Right atrium auricular region (tissue), 2 donors: Measurements from ENCODE around the gene LNX2. TPM values are rescaled to one million over a fixed set of nuclear protein-coding genes. Genes with fewer than 3 reads are reported as not detected.

ENCODE experiments used
- DNase-seq: peaks from one replicate; pipeline ENCODE4 v3.0.0-alpha.2; 2019; ENCODE audit warnings: low spot score
- H3K27ac ChIP-seq, 2 donors: fragments of 200-600 bp; sonication (generic); 1 replicate in 1 of 2; 2 replicates in 1 of 2; pipeline ENCODE4 v1.5.1; 2016 to 2019
- H3K27me3 ChIP-seq, 2 donors: fragments of 200-600 bp; sonication (generic); one replicate each; pipeline versions ENCODE4 v1.5.1 to v1.6.0; 2017 to 2019
- H3K36me3 ChIP-seq: fragments of 200-600 bp; sonication (generic); one replicate; pipeline ENCODE4 v1.5.1; 2016
- H3K4me1 ChIP-seq, 2 donors: fragments of 200-600 bp; sonication (generic); one replicate each; pipeline versions ENCODE4 v1.5.1 to v1.6.0; 2017 to 2019
- H3K4me3 ChIP-seq, 2 donors: fragments of 200-600 bp; sonication (generic); 1 replicate in 1 of 2; 2 replicates in 1 of 2; pipeline ENCODE4 v1.5.1; 2017 to 2019; ENCODE audit warnings: mild to moderate bottlenecking in 1 of 2, moderate library complexity in 1 of 2
- H3K9me3 ChIP-seq, 2 donors: fragments of 200-600 bp; sonication (generic); one replicate each; pipeline ENCODE4 v1.5.1; 2019
- total RNA-seq, 2 donors: library from RNA; depleted of rRNA; stranded (reverse); fragments of >200 nt; gene quantifications; one replicate each; pipeline ENCODE4 v1.1.0, GENCODE V29; 2016
- TF ChIP-seq, protein P1 (sequence below), 2 donors: fragments of 200-600 bp; sonication (generic); IDR thresholded peaks; one replicate each; pipeline ENCODE4 v1.5.1; 2019; ENCODE audit warnings: antibody characterized with exemption in 2 of 2

Gene LNX2
- total RNA-seq, 2 donors from 2014 or later = 13.0 to 15.2 TPM

- no peaks in the 10 kb centered on the region for H3K4me1 ChIP-seq
- H3K27ac ChIP-seq = no peak overlapping the region
- TF ChIP-seq, protein P1, sequence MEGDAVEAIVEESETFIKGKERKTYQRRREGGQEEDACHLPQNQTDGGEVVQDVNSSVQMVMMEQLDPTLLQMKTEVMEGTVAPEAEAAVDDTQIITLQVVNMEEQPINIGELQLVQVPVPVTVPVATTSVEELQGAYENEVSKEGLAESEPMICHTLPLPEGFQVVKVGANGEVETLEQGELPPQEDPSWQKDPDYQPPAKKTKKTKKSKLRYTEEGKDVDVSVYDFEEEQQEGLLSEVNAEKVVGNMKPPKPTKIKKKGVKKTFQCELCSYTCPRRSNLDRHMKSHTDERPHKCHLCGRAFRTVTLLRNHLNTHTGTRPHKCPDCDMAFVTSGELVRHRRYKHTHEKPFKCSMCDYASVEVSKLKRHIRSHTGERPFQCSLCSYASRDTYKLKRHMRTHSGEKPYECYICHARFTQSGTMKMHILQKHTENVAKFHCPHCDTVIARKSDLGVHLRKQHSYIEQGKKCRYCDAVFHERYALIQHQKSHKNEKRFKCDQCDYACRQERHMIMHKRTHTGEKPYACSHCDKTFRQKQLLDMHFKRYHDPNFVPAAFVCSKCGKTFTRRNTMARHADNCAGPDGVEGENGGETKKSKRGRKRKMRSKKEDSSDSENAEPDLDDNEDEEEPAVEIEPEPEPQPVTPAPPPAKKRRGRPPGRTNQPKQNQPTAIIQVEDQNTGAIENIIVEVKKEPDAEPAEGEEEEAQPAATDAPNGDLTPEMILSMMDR (IDR thresholded peaks at IDR 0.05) = no peak
- DNase-seq = no peak
- H3K27me3 ChIP-seq = no peaks in the 10 kb centered on the region
- no peaks in the 10 kb centered on the region for H3K9me3 ChIP-seq
- peaks cover 28% of the 10 kb centered on the region for H3K36me3 ChIP-seq
- H3K4me3 ChIP-seq = no peak overlapping the region
Measured at GRCh38 chr13:27559719-27560118, 60.6 kb downstream of the LNX2 start.

DNA sequence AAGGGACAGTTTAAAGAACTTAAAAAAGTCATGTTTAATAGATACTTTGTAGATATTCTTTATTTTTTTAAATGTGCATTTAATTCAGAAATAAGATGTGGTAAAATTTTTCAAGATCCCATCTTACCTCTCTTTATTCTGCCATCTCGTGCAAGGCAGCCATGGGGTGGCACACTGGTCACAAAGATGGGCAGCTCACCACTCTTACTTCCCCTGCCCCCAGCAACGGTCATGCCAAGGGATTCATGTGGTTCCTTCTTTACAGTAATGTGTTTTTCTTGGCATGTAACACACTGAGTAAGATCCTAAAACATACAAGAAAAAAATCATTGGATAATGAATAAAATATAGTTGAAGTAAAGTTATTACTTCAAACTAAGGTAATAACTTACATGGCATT, 64.2 kb downstream of the LNX2 start:
- TF ChIP-seq, protein P1 (IDR thresholded peaks at IDR 0.05) = peak in 1 of 2 donors; percentile 28
- Histone ChIP-seq H3K27ac (no peak overlapping the region), H3K36me3 (peaks cover 38% of the 10 kb centered on the region), H3K9me3 (no peaks in the 10 kb centered on the region), H3K4me1 (peaks cover 0 to 7% of the 10 kb centered on the region in 2 donors), H3K4me3 (no peak overlapping the region), H3K27me3 (no peaks in the 10 kb centered on the region)
- no peak for DNase-seq

- TF ChIP-seq, protein P1 (IDR thresholded peaks at IDR 0.05) = no peak
- Histone ChIP-seq H3K36me3 (peaks cover 51% of the 10 kb centered on the region), H3K4me1 (peaks cover 0 to 9% of the 10 kb centered on the region in 2 donors)
Measured at GRCh38 chr13:27551562-27551961, 68.8 kb downstream of the LNX2 start.

DNA sequence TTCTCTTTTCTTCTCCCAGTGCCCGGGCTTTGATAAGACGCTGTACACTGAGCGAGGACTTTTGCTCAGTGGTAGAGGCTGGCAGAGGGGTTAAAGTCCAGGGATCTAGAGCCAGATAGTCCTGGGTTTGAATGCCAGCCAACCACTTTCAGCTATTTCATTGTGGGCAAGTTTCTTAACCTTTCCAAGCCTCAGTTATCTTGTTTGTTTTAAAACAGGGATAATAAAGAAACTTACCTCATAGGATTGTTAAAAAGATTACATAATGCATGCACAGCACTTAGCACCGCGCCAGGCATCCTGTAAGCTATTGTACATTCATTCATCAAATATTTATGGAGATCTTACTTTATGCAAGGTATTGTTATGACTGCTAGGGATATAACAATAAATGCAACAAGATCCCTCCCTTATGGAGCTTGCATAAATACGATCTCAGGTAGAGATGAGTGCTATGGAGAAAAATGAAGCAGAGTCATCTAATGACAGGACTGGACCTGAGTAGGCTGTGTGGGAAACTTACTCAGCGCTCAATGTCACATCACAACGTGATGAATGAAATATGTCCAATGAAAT, 70.8 kb downstream of the LNX2 start:
- Histone ChIP-seq H3K4me1 (peaks cover 0 to 9% of the 10 kb centered on the region in 2 donors), H3K27me3 (no peaks in the 10 kb centered on the region), H3K27ac (no peak overlapping the region), H3K9me3 (no peaks in the 10 kb centered on the region), H3K36me3 (peaks cover 35% of the 10 kb centered on the region), H3K4me3 (no peak overlapping the region)
- TF ChIP-seq, protein P1 (IDR thresholded peaks at IDR 0.05) = no peak
- no peak for DNase-seq

More at GRCh38 chr13:27551562-27551961, 68.8 kb downstream of the LNX2 start:
- DNase-seq = no peak
- H3K4me3 ChIP-seq = no peak overlapping the region
- no peaks in the 10 kb centered on the region for H3K27me3 ChIP-seq
- no peaks in the 10 kb centered on the region for H3K9me3 ChIP-seq
- no peak overlapping the region for H3K27ac ChIP-seq

DNA sequence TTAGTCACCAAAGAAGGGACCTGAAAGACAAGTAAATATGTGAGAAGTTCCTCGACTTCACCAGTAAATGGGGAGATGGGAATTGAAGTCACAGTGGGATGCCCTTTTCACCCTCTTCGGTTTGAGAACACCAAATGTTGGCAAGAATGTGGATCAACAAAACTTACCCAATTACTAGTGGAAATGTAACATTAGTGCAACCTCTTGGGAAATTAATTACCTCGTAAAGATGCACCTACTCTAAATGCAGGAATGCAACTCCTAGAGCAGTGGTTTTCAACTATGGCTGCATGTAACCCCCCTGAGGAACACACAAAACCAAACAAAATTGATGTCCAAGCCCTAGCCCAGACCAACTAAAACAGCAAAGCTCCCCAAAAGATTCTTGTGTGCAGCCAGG, 78.1 kb downstream of the LNX2 start:
- no peaks in the 10 kb centered on the region for H3K9me3 ChIP-seq
- H3K27me3 ChIP-seq = no peaks in the 10 kb centered on the region
- no peak overlapping the region for H3K27ac ChIP-seq
- TF ChIP-seq, protein P1 (IDR thresholded peaks at IDR 0.05) = no peak
- no peak overlapping the region for H3K4me3 ChIP-seq
- H3K4me1 ChIP-seq = no peaks in the 10 kb centered on the region
- H3K36me3 ChIP-seq = no peaks in the 10 kb centered on the region
- no peak for DNase-seq

GRCh38 chr13:27541386-27541785, 78.9 kb downstream of the LNX2 start:
- TF ChIP-seq, protein P1 (IDR thresholded peaks at IDR 0.05) = no peak
- Histone ChIP-seq H3K36me3 (no peaks in the 10 kb centered on the region), H3K27ac (no peak overlapping the region), H3K4me3 (no peak overlapping the region), H3K4me1 (no peaks in the 10 kb centered on the region), H3K27me3 (no peaks in the 10 kb centered on the region), H3K9me3 (no peaks in the 10 kb centered on the region)
- DNase-seq = no peak
